Measurements from ENCODE around the gene GRIN1.

The GRIN1 gene

GRCh38 chr9:137179761-137180160 is 40.8 kb downstream of the GRIN1 start:
- DNase-seq (ENCODE audit: low spot score): no peak
- TF ChIP-seq, protein P1, sequence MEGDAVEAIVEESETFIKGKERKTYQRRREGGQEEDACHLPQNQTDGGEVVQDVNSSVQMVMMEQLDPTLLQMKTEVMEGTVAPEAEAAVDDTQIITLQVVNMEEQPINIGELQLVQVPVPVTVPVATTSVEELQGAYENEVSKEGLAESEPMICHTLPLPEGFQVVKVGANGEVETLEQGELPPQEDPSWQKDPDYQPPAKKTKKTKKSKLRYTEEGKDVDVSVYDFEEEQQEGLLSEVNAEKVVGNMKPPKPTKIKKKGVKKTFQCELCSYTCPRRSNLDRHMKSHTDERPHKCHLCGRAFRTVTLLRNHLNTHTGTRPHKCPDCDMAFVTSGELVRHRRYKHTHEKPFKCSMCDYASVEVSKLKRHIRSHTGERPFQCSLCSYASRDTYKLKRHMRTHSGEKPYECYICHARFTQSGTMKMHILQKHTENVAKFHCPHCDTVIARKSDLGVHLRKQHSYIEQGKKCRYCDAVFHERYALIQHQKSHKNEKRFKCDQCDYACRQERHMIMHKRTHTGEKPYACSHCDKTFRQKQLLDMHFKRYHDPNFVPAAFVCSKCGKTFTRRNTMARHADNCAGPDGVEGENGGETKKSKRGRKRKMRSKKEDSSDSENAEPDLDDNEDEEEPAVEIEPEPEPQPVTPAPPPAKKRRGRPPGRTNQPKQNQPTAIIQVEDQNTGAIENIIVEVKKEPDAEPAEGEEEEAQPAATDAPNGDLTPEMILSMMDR (IDR thresholded peaks at IDR 0.05; ENCODE audit: borderline replicate concordance, control extremely low read depth, extremely low read depth, insufficient read depth, missing control alignments): no peak
- in situ Hi-C loops (cut with MboI; ENCODE audit: low sequenced_read_pairs, unreplicated experiment): no loop called here

DNA sequence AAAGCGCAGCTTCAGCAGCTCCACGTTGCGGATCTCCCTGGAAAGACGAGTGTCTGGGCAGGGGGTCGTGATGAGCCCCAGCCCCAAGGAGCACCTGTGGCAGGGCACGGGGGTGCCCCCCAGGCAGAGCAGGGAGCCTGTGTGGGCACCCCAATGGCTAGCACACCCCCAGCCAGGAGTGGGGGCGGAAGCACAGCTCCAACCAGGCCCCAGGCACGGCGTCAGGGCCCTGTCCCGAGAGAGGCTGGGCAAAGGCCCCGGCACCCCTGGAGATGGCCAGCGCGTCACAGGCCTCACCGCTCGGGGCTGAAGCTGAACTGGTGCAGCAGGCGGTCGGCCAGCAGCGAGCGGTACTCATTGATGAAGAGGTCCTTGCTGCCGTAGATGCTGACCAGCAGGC is 41.5 kb downstream of the GRIN1 start:
- in situ Hi-C loops (cut with MboI; ENCODE audit: low sequenced_read_pairs, unreplicated experiment): no loop called here
- DNase-seq (ENCODE audit: low spot score): no peak
- TF ChIP-seq, protein P1 (IDR thresholded peaks at IDR 0.05; ENCODE audit: borderline replicate concordance, control extremely low read depth, extremely low read depth, insufficient read depth, missing control alignments): no peak

- in situ Hi-C loops (cut with MboI; ENCODE audit: low sequenced_read_pairs, unreplicated experiment): no loop called here
- TF ChIP-seq, protein P1 (IDR thresholded peaks at IDR 0.05; ENCODE audit: borderline replicate concordance, control extremely low read depth, extremely low read depth, insufficient read depth, missing control alignments): no peak
- DNase-seq (ENCODE audit: low spot score): no peak
These were observed 42.7 kb downstream of the GRIN1 start for GRCh38 chr9:137181680-137182079.

- TF ChIP-seq, protein P1 (IDR thresholded peaks at IDR 0.05; ENCODE audit: borderline replicate concordance, control extremely low read depth, extremely low read depth, insufficient read depth, missing control alignments): no peak
- no peak for DNase-seq (ENCODE audit: low spot score)
- in situ Hi-C loops (cut with MboI; ENCODE audit: low sequenced_read_pairs, unreplicated experiment): no loop called here
These were observed 43.9 kb downstream of the GRIN1 start for GRCh38 chr9:137182836-137183235.

DNA sequence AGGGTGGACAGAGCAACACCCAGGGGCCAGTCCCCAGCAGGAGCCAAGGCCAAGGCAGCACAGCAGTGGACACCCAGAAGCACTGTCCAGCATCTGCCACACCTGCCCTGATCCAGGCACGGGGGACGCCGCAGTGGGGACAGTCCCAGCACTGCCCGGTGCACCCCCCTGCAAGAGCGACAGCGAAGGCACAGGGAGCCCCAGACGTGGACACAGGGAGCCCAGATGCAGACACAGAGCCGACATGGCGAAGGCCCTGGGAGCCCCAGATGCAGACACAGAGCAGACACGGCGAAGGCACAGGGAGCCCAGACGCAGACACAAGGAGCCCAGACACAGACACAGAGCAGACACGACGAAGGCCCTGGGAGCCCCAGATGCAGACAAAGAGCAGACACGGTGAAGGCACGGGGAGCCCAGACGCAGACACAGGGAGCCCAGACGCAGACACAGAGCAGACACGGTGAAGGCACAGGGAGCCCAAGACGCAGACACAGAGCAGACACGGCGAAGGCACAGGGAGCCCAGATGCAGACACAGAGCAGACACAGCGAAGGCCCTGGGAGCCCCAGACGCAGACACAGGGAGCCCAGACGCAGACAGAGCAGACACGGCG is 45.1 kb downstream of the GRIN1 start:
- in situ Hi-C loops (cut with MboI; ENCODE audit: low sequenced_read_pairs, unreplicated experiment): no loop called here
- no peak for DNase-seq (ENCODE audit: low spot score)
- TF ChIP-seq, protein P1 (IDR thresholded peaks at IDR 0.05; ENCODE audit: borderline replicate concordance, control extremely low read depth, extremely low read depth, insufficient read depth, missing control alignments): no peak

DNA sequence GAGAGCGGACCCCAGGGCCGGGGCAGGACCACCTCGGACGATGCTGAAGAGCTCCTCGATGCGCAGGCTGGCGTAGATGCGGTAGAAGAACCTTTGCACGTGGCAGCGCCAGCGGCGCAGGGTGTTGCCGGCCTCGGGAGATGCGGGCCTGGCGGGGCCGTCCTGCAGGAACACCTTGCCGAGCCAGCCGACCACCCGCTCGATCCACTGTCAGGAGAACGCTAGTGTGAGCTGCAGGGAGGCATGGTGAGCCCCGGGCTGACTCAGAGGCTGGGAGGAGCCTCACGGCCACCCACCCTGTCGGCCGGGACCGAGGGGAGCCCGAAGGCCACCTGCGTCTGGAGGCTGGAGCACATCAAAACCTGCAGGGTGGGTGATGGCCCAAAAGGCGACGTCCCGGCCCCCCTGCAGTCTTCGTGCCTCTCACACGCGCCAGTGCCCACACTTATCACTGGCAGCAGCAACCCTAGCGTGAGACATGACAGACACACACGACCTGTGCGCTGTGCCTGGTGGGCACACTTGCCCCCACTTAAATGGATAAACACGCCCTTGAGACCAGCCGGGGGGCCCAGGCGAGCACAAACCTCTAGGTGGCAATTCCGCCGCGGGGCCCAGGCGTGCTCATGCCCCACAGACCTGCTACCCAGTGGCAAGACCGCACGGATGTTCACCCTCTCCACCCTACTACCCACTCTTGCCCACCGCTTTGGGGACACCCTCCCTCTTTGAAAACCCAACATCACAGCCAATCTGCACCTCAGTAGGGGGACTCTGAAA is 46.1 kb downstream of the GRIN1 start:
- DNase-seq (ENCODE audit: low spot score): no peak
- in situ Hi-C loops (cut with MboI; ENCODE audit: low sequenced_read_pairs, unreplicated experiment): no loop called here
- TF ChIP-seq, protein P1 (IDR thresholded peaks at IDR 0.05; ENCODE audit: borderline replicate concordance, control extremely low read depth, extremely low read depth, insufficient read depth, missing control alignments): no peak
